H1 (cell line): Measurements from ENCODE around the gene CPNE8. TPM values are rescaled to one million over a fixed set of nuclear protein-coding genes. Genes with fewer than 3 reads are reported as not detected.

Source experiments
- CTCF ChIA-PET: fragments of 300-600 bp; sonication (Branson Sonifier 250); formaldehyde crosslinking; loops from one replicate; lab custom pipeline; 2021; ENCODE audit not compliant: partially characterized antibody; lab: Charles Lee
- POLR2A ChIA-PET: fragments of 300-600 bp; sonication (Branson Sonifier 250); formaldehyde crosslinking; loops from one replicate; lab custom pipeline; 2021; ENCODE audit warnings: inconsistent platforms; ENCODE audit not compliant: partially characterized antibody; lab: Charles Lee
- DNase-seq, 2 experiments: peaks; one replicate each; pipeline versions ENCODE4 v3.0.0 to v3.0.0-alpha.2; 2010 to 2022; ENCODE audit warnings: low spot score in 2 of 2, low read depth in 1 of 2, mixed read lengths in 1 of 2
- FAIRE-seq: peaks from 2 replicates; lab custom pipeline; 2011; peaks lifted over from hg19 to GRCh38; lab: Jason Lieb, UNC
- H2AFZ ChIP-seq: 2 replicates; pipeline ENCODE4 v1.8.1; 2012; ENCODE audit warnings: low read length, inconsistent platforms
- H2AK5ac ChIP-seq: 2 replicates; pipeline ENCODE4 v1.6.1; 2013; ENCODE audit warnings: low read depth, low read length
- H2BK120ac ChIP-seq: replicated peaks from 2 replicates; pipeline ENCODE3; 2013; ENCODE audit warnings: low read depth, low read length, inconsistent platforms
- H2BK12ac ChIP-seq: 2 replicates; pipeline ENCODE4 v1.6.1; 2013; ENCODE audit warnings: low read depth, low read length
- H2BK15ac ChIP-seq: 2 replicates; pipeline ENCODE4 v1.6.1; 2013; ENCODE audit warnings: low read length
- H2BK20ac ChIP-seq: 2 replicates; pipeline ENCODE4 v1.6.1; 2013; ENCODE audit warnings: low read length
- H2BK5ac ChIP-seq: 2 replicates; pipeline ENCODE4 v1.6.1; 2013; ENCODE audit warnings: low read depth, low read length
- H3K14ac ChIP-seq: 2 replicates; pipeline ENCODE4 v1.6.1; 2013; ENCODE audit warnings: inconsistent platforms; ENCODE audit not compliant: insufficient read length
- H3K18ac ChIP-seq: 2 replicates; pipeline ENCODE4 v1.6.1; 2013; ENCODE audit warnings: low read length; ENCODE audit errors: extremely low read depth
- H3K23ac ChIP-seq: 2 replicates; pipeline ENCODE4 v1.6.1; 2013; ENCODE audit warnings: inconsistent platforms; ENCODE audit not compliant: insufficient read length
- H3K23me2 ChIP-seq: 2 replicates; pipeline ENCODE4 v1.6.1; 2013; ENCODE audit warnings: low read depth, low read length
- H3K27ac ChIP-seq: 2 replicates; pipeline ENCODE4 v1.6.1; 2011; ENCODE audit warnings: low read depth, low read length, inconsistent platforms
- H3K27me3 ChIP-seq, 4 experiments: replicated peaks in 1 of 4; 1 replicate in 1 of 4; 2 replicates in 3 of 4; pipeline versions ENCODE4 v1.6.1 to v1.8.1; 2011 to 2013; ENCODE audit warnings: low read length in 3 of 4, mild to moderate bottlenecking in 3 of 4, inconsistent platforms in 2 of 4, mixed read lengths in 2 of 4, moderate library complexity in 1 of 4; ENCODE audit not compliant: control insufficient read depth in 3 of 4, insufficient read depth in 3 of 4; ENCODE audit errors: extremely low read depth in 1 of 4
- H3K36me3 ChIP-seq, 4 experiments: 2 replicates each; pipeline versions ENCODE4 v1.6.1 to v1.8.1; 2011 to 2013; ENCODE audit warnings: mild to moderate bottlenecking in 4 of 4, low read length in 3 of 4, moderate library complexity in 2 of 4, control low read depth in 1 of 4, inconsistent platforms in 1 of 4; ENCODE audit not compliant: insufficient read depth in 4 of 4, control insufficient read depth in 2 of 4
- H3K4ac ChIP-seq: replicated peaks from 2 replicates; pipeline ENCODE3; 2013; ENCODE audit warnings: low read length, low read depth, mixed read lengths, inconsistent platforms; ENCODE audit not compliant: insufficient read length
- H3K4me1 ChIP-seq, 4 experiments: replicated peaks in 1 of 4; 1 replicate in 1 of 4; 2 replicates in 3 of 4; pipeline versions ENCODE4 v1.6.1 to v1.8.1; 2011 to 2013; ENCODE audit warnings: low read length in 3 of 4, inconsistent platforms in 2 of 4, mixed read lengths in 1 of 4; ENCODE audit not compliant: insufficient read depth in 4 of 4, control insufficient read depth in 3 of 4
- H3K4me2 ChIP-seq, 2 experiments: 2 replicates each; pipeline versions ENCODE4 v1.6.1 to v1.8.1; 2011 to 2013; ENCODE audit warnings: low read depth in 2 of 2, low read length in 2 of 2, control low read depth in 1 of 2, inconsistent platforms in 1 of 2, mild to moderate bottlenecking in 1 of 2; ENCODE audit not compliant: insufficient read depth in 1 of 2
- H3K4me3 ChIP-seq, 4 experiments: fragments of 200-600, 300-600 bp in 1 of 4; sonication (generic), shearing (Covaris generic), sonication (Bioruptor Twin) in 1 of 4; 2 replicates each; pipeline versions ENCODE4 v1.5.1 to v1.8.1; 2011 to 2016; ENCODE audit warnings: low read length in 4 of 4, low read depth in 3 of 4, control low read depth in 2 of 4, inconsistent platforms in 2 of 4, mild to moderate bottlenecking in 2 of 4, mixed read lengths in 1 of 4, moderate library complexity in 1 of 4; ENCODE audit not compliant: insufficient read depth in 2 of 4; ENCODE audit errors: extremely low read depth in 1 of 4
- H3K56ac ChIP-seq: replicated peaks from 2 replicates; pipeline ENCODE3; 2013; ENCODE audit warnings: low read depth, mild to moderate bottlenecking, mixed read lengths, low read length, inconsistent platforms; ENCODE audit not compliant: insufficient read length
- H3K79me1 ChIP-seq: 2 replicates; pipeline ENCODE4 v1.6.1; 2013; ENCODE audit warnings: low read depth, low read length, control low read depth
- H3K79me2 ChIP-seq, 2 experiments: 2 replicates each; pipeline versions ENCODE4 v1.6.1 to v1.8.1; 2012 to 2013; ENCODE audit warnings: low read length in 2 of 2, mild to moderate bottlenecking in 2 of 2, inconsistent platforms in 1 of 2; ENCODE audit not compliant: insufficient read depth in 2 of 2, control insufficient read depth in 1 of 2
- H3K9ac ChIP-seq, 4 experiments: replicated peaks in 1 of 4; 1 replicate in 1 of 4; 2 replicates in 3 of 4; pipeline versions ENCODE4 v1.6.1 to v1.8.1; 2011 to 2013; ENCODE audit warnings: low read depth in 3 of 4, low read length in 3 of 4, control low read depth in 2 of 4, mild to moderate bottlenecking in 2 of 4, moderate library complexity in 2 of 4, inconsistent platforms in 1 of 4; ENCODE audit errors: extremely low read depth in 1 of 4
- H3K9me3 ChIP-seq, 2 experiments: 2 replicates each; pipeline versions ENCODE4 v1.6.1 to v1.8.1; 2012 to 2013; ENCODE audit warnings: mild to moderate bottlenecking in 2 of 2, moderate library complexity in 2 of 2, control low read depth in 1 of 2, inconsistent platforms in 1 of 2, low read depth in 1 of 2, low read length in 1 of 2, mixed read lengths in 1 of 2; ENCODE audit not compliant: insufficient read depth in 2 of 2
- H4K20me1 ChIP-seq, 2 experiments: replicated peaks in 1 of 2; 2 replicates each; pipeline versions ENCODE3 to v1.8.1; 2011 to 2013; ENCODE audit warnings: inconsistent platforms in 2 of 2, low read length in 2 of 2, mild to moderate bottlenecking in 1 of 2; ENCODE audit not compliant: insufficient read depth in 2 of 2, control insufficient read depth in 1 of 2
- H4K5ac ChIP-seq: 2 replicates; pipeline ENCODE4 v1.6.1; 2013; ENCODE audit warnings: low read length, low read depth, mixed read lengths, inconsistent platforms; ENCODE audit not compliant: insufficient read length
- H4K8ac ChIP-seq: 2 replicates; pipeline ENCODE4 v1.8.0; 2013; ENCODE audit warnings: mild to moderate bottlenecking, moderate library complexity, low read length, inconsistent platforms; ENCODE audit not compliant: insufficient read depth; ENCODE audit errors: extremely low read depth
- H4K91ac ChIP-seq: replicated peaks from 2 replicates; pipeline ENCODE3; 2013; ENCODE audit warnings: low read length, mixed read lengths, inconsistent platforms; ENCODE audit not compliant: insufficient read length
- ATF3 ChIP-seq: IDR thresholded peaks from 2 replicates; pipeline ENCODE4 v1.6.1; 2011; ENCODE audit warnings: low read depth, mild to moderate bottlenecking, low read length; ENCODE audit not compliant: insufficient read depth
- CEBPB ChIP-seq: IDR thresholded peaks from 2 replicates; pipeline ENCODE4 v1.6.1; 2012; ENCODE audit warnings: low read depth, low read length
- CHD2 ChIP-seq: IDR thresholded peaks from 2 replicates; pipeline ENCODE4 v1.6.1; 2012; ENCODE audit warnings: low read length, improper control_type of control experiment
- JUN ChIP-seq: IDR thresholded peaks from 2 replicates; pipeline ENCODE4 v1.6.1; 2011; ENCODE audit warnings: low read depth, mild to moderate bottlenecking, improper control_type of control experiment, low read length
- JUND ChIP-seq: IDR thresholded peaks from 2 replicates; pipeline ENCODE4 v1.6.1; 2011; ENCODE audit warnings: mild to moderate bottlenecking, improper control_type of control experiment, low read length
- MAX ChIP-seq: IDR thresholded peaks from 2 replicates; pipeline ENCODE4 v1.6.1; 2012; ENCODE audit warnings: inconsistent platforms
- PHF8 ChIP-seq: fragments of 200-600 bp; sonication (generic); conservative IDR thresholded peaks from 2 replicates; pipeline ENCODE4 v1.7.1; 2012; ENCODE audit warnings: low read depth, mild to moderate bottlenecking, inconsistent platforms, low read length, moderate library complexity
- RNF2 ChIP-seq: fragments of 200-900, 300-1000 bp; sonication (generic); IDR thresholded peaks from 2 replicates; pipeline ENCODE4 v1.7.1; 2016; ENCODE audit warnings: borderline replicate concordance, low read depth, mild to moderate bottlenecking, antibody characterized with exemption, low read length; ENCODE audit not compliant: poor library complexity, severe bottlenecking; ENCODE audit errors: missing control alignments
- RXRA ChIP-seq: IDR thresholded peaks from 2 replicates; pipeline ENCODE4 v1.6.1; 2011; ENCODE audit warnings: low read depth, mild to moderate bottlenecking, low read length, moderate library complexity; ENCODE audit not compliant: insufficient read depth
- SRF ChIP-seq: IDR thresholded peaks from 2 replicates; pipeline ENCODE4 v1.6.1; 2011; ENCODE audit warnings: mild to moderate bottlenecking, low read depth, low read length, moderate library complexity
- TBP ChIP-seq: IDR thresholded peaks from 2 replicates; pipeline ENCODE4 v1.6.1; 2011; ENCODE audit warnings: low read depth, low read length, improper control_type of control experiment
- TCF12 ChIP-seq: IDR thresholded peaks from 2 replicates; pipeline ENCODE4 v1.6.1; 2011; ENCODE audit warnings: low read depth, mild to moderate bottlenecking, low read length
- YY1 ChIP-seq: IDR thresholded peaks from 2 replicates; pipeline ENCODE4 v1.6.1; 2011; ENCODE audit warnings: low read depth, mild to moderate bottlenecking, low read length
- WGBS, 2 experiments: shearing (Covaris generic) in 1 of 2; methylation state at CpG; one replicate each; pipeline versions ENCODE4 v1.1.6 to v1.1.7; 2013 to 2015; ENCODE audit warnings: low lambda C conversion rate in 2 of 2, mixed read lengths in 2 of 2, inconsistent platforms in 1 of 2, low coverage in 1 of 2, missing lambda C conversion rate in 1 of 2; ENCODE audit not compliant: insufficient replicate concordance in 2 of 2, insufficient coverage in 1 of 2, insufficient read length in 1 of 2; ENCODE audit errors: extremely low coverage in 1 of 2, missing lambda C conversion rate in 1 of 2; 5-methylcytosine and 5-hydroxymethylcytosine counted together
- polyA plus RNA-seq, 7 experiments: library from polyadenylated mRNA; depleted of rRNA in 3 of 7; stranded (reverse) in 5 of 7; unstranded in 2 of 7; fragments of >200 nt in 5 of 7; fragments of 200-250 nt in 2 of 7; gene quantifications; 1 replicate in 5 of 7; 2 replicates in 1 of 7; 4 replicates in 1 of 7; pipeline versions ENCODE4 v1.2.1 to v1.2.3, GENCODE V29; 2011 to 2013; ENCODE audit warnings: missing spikeins in 2 of 7, mixed read lengths in 2 of 7
- total RNA-seq: library from RNA; stranded (reverse); fragmentation: NEBNext Ultra II Directional; extraction: Animal tissue kit (Norgen Biotek cat#: 25700); gene quantifications from 2 replicates; pipeline ENCODE4 v1.2.1, GENCODE V29; 2021

CPNE8 gene
- total and polyA plus RNA-seq, 2 of the 8 experiments (the other 6 are each of a cell fraction or from before 2014, with no cell fraction given), result 2.5 to 6.8 TPM

GRCh38 chr12:38934078-38934584 lies 28.7 kb upstream of the CPNE8 start:
- no peak overlapping the region for H2BK120ac ChIP-seq
- H3K9ac ChIP-seq, result no peak overlapping the region
- H3K36me3 ChIP-seq, result no peaks in the 10 kb centered on the region
- no peaks in the 10 kb centered on the region for H3K4me1 ChIP-seq
- no peak overlapping the region for H2AFZ ChIP-seq
- no peak overlapping the region for H2AK5ac ChIP-seq
- no peak overlapping the region for H2BK20ac ChIP-seq
- DNase-seq (no peak), FAIRE-seq (no peak)
- H3K4me3 ChIP-seq, result no peak overlapping the region
- no peak overlapping the region for H3K56ac ChIP-seq
- H3K27ac ChIP-seq, result no peak overlapping the region
- no peaks in the 10 kb centered on the region for H4K20me1 ChIP-seq
- H3K14ac ChIP-seq, result no peak overlapping the region
- H3K27me3 ChIP-seq, result no peaks in the 10 kb centered on the region
- H3K4ac ChIP-seq, result no peak overlapping the region
- no peaks in the 10 kb centered on the region for H3K23me2 ChIP-seq
- H3K79me2 ChIP-seq, result no peaks in the 10 kb centered on the region
- H3K9me3 ChIP-seq, result no peaks in the 10 kb centered on the region
- no peak overlapping the region for H2BK12ac ChIP-seq
- ChIA-PET POLR2A (no interaction called here), CTCF (interaction anchor here (1.9 to 2.3 kb wide), 3 partner anchors 13 to 28 kb away, joined by 3 to 10 read pairs (median 6); no protein-coding TSS in a partner anchor)
- no peak overlapping the region for H4K8ac ChIP-seq
- H3K4me2 ChIP-seq, result no peak overlapping the region
- no peak overlapping the region for H2BK15ac ChIP-seq
- no peaks in the 10 kb centered on the region for H3K79me1 ChIP-seq
- H3K18ac ChIP-seq, result no peak overlapping the region
- no peak overlapping the region for H4K5ac ChIP-seq
- WGBS, 2 experiments, result 95% methylated on average over 5 of the region's 5 CpGs; no CpG with 5 or more reads in 1 of the 2 experiments
- no peak overlapping the region for H3K23ac ChIP-seq
- no peak overlapping the region for H2BK5ac ChIP-seq
- no peak overlapping the region for H4K91ac ChIP-seq
- no peak for TF ChIP-seq TBP
- TF ChIP-seq CEBPB, result no peak
- TF ChIP-seq JUN, result no peak
- TF ChIP-seq CHD2, result no peak
- TF ChIP-seq PHF8, result no peak
- TF ChIP-seq MAX, result no peak
- TF ChIP-seq JUND, result no peak
- no peak for TF ChIP-seq ATF3
- no peak for TF ChIP-seq YY1
- no peak for TF ChIP-seq SRF
- TF ChIP-seq TCF12, result no peak
- TF ChIP-seq RNF2, result no peak
- TF ChIP-seq RXRA, result no peak
